ENCODE data around the gene PPM1H. TPM values are rescaled to one million over a fixed set of nuclear protein-coding genes. Genes with fewer than 3 reads are reported as not detected.
A peak's percentile ranks its signal among the peaks of the same experiment; 100 is the strongest.

Gene PPM1H
- total RNA-seq, 1 donor from 2014 or later = 8.5 TPM

Small RNA genes lying within 50 kb of the gene (microRNA-seq; reads per million reads assigned to microRNA genes)
- 7,132 reads per million, percentile 93 among the genes with 10 or more reads in this experiment for gene MIRLET7I (ENCODE audit: borderline number of aligned reads)

Other genes starting within 250 kb of the PPM1H start
- 1.9 TPM for gene AVPR1A, start 216.1 kb upstream of the PPM1H start, total RNA-seq